LoVo (cell line): Measurements from ENCODE around the gene FBLN2.

Source experiments
- DNase-seq: peaks from one replicate; pipeline ENCODE4 v3.0.0-alpha.2; 2016; ENCODE audit warnings: low spot score

FBLN2 gene

DNA sequence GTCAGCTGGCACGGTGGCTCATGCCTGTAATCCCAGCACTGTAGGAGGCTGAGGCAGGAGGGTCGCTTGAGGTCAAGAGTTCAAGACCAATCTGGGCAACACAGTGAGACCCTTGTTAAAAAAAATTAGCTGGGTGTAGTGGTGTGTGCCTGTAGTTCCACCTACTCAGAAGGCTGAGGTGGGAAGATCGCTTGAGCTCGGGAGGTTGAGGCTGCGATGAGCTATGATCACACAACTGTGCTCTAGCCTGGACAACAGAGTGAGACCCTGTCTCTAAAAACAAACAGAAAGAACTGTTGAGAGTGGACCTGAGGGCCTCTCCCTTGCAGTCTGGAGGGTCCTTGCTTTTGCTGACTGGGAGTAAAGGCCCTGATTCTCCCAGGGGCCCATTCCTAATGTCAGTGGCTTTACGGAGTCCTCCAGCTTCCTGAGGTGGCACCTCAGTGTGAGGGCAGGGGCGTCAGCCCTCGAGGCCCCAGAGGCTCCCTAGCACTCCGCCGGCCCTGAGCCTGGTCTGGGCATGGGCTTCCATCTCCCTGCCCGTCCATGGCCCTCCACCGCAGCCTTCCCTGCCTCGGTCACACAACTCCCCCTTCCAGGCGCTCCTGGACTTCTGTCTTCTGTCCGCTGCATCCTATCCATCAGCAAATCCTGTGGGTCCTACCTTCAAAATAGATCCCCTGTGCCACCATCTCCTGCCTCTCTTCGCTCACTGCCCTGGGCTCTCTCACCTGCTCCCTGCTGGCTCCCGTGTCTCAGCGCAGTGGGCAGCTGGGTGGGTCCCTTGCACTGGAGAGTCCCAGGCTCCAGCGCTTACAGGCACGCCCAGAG lies 19.0 kb downstream of the FBLN2 start:
- no peak for DNase-seq

GRCh38 chr3:13568515-13569028 lies 19.6 kb downstream of the FBLN2 start:
- no peak for DNase-seq

- DNase-seq, result no peak
These were observed 20.3 kb downstream of the FBLN2 start for GRCh38 chr3:13569201-13569600.

DNA sequence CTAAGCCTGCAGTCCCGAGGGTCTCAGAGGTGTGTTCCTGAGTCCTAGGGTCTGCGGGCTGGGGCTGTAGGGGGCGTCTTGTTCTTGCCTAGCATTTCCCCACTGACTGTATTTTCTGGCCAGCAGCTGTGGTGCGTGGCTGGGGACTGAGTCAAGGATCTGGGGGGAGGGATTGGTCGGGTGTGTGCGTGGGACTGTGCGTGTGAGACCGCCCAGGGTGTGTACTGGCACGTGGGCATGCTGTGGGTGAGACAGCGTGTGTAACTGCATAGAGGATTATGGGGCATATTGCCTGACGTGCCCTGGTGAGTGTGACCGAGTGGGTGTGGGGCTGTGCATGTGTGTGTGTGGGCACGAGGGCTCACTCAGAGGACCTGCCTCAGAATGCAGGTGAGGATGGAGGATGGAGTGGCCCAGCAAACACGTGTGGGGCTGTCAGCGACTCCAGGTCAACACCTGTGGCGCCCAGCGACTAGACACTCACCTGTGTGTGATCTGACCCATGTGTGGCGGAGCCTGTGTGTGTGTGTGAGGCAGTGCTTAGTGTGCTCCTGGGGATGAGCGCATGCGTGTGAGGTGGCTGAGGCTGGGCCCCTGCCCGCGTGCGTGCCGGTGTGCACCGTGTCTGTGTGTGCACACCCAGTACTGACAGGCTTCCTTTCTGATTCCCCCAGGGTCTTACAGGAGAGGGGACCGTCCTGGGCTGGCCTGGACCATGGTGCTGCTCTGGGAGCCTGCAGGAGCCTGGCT lies 20.9 kb downstream of the FBLN2 start:
- DNase-seq, result no peak

GRCh38 chr3:13570391-13571194 lies 21.7 kb downstream of the FBLN2 start:
- no peak for DNase-seq

GRCh38 chr3:13571264-13571663 lies 22.3 kb downstream of the FBLN2 start:
- DNase-seq, result no peak

- DNase-seq, result no peak
These were observed 23.2 kb downstream of the FBLN2 start for GRCh38 chr3:13571831-13572750.

GRCh38 chr3:13572926-13573623 lies 24.1 kb downstream of the FBLN2 start:
- DNase-seq, result no peak

GRCh38 chr3:13574083-13574797 lies 25.3 kb downstream of the FBLN2 start:
- DNase-seq, result no peak

- no peak for DNase-seq
These were observed 26.0 kb downstream of the FBLN2 start for GRCh38 chr3:13574798-13575451.

- no peak for DNase-seq
These were observed 26.6 kb downstream of the FBLN2 start for GRCh38 chr3:13575459-13576061.

- no peak for DNase-seq
These were observed 28.5 kb downstream of the FBLN2 start for GRCh38 chr3:13577181-13578121.

- no peak for DNase-seq
These were observed 29.3 kb downstream of the FBLN2 start for GRCh38 chr3:13578251-13578650.

GRCh38 chr3:13579063-13579462 lies 30.1 kb downstream of the FBLN2 start:
- no peak for DNase-seq

- peak; percentile 5 for DNase-seq
These were observed 31.5 kb downstream of the FBLN2 start for GRCh38 chr3:13580256-13581023.

- DNase-seq, result no peak
These were observed 32.8 kb downstream of the FBLN2 start for GRCh38 chr3:13581485-13582365.
